CD4-positive, alpha-beta T cell treated with Interleukin-17A for 1 hour (primary cell): Measurements from ENCODE around the gene GFOD2.

Experiments used
- DNase-seq: peaks from one replicate; pipeline ENCODE4 v3.0.0-alpha.2; 2020

GFOD2 gene

DNA sequence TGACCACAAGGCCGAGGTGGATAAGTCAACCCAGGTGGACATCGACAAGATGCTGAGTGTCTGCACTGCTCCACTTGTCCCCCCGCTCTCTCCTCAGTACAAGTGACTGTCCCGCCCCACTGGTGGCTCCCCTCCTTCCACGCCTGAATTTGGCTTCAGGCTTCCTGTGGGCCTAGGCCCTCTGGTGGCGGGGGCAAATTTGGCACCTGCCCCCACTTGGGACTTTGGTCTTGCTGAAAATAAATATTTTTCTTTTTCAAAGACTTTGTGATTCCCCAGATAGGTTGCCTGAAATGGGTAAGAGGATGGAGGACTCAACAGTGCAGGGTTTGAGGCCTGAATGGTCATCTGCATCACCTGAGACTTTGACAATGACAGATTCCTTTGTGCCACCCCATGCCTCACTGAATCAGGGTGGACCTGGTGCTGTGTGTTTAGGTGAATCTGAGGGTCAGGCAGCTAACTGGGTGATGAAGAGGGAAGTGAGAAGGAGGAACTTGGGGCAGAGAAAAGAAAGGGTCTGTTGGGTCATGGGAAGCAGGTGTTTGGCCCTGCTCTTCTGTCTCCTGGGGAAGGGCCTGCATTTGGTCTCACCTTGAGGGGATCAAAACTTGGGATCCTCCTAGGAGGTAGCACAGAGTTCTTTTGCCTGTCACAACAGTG is 50.5 kb downstream of the GFOD2 start:
- peak; percentile 29 for DNase-seq

DNA sequence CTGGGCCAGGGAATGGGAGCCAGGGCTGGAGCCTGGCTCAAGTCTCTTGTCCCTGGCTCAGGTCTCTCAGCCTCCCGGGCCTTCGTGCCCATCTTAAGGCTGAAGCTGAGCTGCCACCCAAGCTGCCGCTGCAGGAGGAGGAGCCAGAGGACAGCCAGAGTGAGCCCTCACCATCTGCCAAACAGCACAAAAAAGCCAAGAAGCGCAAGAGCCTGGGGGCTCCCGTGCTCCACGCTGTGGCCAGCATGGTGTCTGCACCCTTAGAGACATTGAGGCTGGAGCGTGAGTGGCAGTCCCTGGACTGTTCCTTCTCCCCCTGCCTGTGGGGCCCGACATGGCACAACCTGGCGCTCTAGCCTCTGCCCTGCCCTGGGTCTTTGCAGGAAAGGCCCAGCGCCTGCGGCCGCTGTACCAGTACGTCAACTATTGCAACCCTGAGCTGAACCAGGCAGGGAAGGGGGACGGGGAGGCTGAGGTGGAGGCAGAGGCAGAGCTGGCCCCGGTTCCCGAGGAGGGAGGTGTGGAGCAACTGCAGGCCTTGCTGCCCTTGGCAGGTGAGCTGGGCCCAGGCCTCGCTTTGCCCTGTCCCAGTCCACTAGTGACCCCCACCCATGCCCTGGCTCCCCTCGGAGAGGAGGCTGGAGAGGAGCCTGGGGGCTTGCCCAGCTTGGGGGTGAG is 51.2 kb downstream of the GFOD2 start:
- peak; percentile 88 for DNase-seq

DNA sequence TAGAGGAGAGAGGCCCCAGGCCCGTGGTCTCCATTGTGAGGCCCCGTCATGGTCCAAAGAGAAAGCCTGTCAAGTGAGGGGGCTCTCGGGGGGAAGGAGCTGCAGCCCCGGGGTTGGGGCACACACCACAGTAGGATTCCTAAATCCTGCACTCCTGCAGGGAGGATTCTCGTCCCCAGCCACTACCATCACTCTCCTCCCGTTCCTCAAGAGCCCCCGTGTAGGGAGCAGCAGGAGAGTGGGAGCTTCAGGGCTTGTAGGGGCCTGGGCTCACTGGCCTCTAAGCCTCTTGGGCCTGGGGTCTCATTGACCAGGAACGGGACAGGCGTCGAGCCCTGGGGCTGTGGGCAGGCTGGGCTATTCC is 51.7 kb downstream of the GFOD2 start:
- DNase-seq = no peak

DNA sequence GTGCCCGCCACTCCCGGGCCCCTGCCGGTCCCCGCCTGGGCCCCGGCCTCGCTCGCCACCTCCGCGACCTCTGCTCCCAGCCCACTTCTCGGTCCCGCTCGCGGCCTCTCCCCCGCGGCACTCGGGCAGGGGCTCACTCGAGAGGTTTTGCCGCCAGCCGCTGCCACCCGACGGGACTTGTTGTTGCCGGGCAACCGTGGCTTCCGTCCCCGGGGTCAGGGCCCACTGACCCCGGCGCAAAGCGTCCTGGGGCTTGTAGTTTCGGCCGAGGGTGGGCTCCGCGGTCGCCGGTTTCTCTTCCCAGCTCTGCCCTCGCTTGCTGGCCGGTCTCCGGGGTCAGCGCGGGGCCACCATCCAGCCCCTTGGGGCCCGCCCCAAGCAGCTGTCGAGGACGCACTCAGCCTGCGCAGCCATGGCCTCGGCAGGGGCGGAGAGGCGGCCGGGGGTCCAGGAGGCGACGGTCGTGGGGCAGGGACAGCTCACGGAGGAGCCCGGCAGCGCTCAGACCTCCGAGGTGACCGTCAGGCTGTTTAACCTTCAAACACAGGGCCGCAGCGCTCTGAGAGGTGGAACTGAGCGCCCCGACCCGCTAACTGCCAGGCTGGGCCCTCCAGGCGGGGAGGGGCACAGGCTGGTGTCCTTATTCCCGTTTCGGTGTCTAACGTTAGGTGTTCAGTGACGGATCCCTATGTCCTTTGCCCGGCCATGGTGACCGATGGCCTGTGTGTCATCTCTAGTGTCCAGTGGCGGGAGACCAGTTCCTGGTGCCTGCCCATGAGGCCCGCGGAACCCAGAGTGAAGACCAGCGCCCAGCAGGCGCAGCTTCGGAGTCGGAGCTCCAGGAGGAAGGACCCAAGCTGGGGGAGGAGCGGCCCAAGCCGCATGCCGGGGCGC is 52.3 kb downstream of the GFOD2 start, which contains the start of the genes C16orf86 and ENKD1:
TSS of gene C16orf86 (plus strand) at position 256 of the 894 bp plus-strand sequence. CDS start at position 413, 157 bp downstream.
TSS of gene ENKD1 (minus strand) at position 192 of the 894 bp plus-strand sequence. CDS start 308 bp downstream, outside the sequence.
- peak; percentile 86 for DNase-seq

DNA sequence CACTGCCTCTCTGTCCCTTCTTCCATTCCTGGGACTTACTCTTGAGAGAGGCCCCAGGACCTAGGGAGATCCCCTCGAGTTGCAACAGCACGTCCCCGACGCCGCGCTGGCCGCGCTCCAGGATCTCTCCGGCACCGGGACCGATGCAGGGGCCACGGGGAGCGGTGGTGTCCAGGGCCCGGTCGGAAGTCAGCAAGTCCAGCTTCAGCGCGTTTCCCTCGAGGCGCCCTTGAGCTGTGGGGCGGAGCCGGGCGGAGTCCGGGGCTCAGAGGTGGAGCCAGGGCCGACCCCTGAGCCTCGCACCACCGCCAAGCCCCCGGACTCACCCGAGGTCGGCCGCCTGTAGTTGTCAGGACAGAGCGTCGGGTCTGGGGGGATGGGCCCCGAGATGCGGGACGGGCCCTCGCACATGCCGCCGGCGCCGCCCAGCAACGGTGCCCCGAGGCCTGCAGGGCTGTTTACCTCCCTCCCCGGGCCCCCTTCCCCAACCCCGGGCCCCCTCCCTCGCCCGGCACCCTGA is 53.0 kb downstream of the GFOD2 start:
- DNase-seq = no peak

DNA sequence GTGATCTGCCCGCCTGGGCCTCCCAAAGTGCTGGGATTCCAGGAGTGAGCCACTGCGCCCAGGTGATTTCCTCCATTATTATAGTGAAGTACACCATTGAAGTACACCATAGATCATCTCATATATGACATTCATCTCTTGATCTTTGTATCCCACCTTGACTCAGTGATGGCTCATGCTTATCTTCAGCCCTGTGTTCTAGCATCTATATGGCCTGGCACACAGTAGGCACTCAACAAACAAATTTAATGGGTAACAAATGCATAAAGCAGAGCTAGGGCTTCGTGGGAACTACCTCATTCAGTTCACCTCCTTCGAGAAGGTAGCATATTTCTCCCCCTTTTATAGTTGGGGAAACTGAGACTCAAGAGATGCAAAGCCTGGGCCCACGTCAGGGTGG is 53.5 kb downstream of the GFOD2 start:
- DNase-seq = no peak

DNA sequence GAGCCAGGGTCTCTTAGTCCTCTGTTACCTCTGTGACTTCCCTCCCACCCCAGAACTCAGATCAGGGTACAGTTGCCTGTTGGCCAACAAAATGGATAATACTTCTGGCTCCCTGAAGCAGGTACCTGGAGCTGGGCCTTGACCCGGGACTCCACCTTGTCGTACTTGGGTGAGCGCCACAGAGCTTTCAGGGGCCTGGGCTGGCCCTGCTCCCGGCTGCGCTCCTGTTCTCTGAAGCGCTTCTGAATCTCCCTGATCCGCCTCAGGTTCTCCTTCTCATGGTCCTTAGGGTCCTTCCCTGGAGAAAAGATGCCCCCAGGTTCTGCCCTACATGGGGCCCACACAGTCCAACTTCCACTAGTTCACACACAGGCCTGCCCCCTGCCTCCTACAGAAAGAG is 54.2 kb downstream of the GFOD2 start:
- no peak for DNase-seq

DNA sequence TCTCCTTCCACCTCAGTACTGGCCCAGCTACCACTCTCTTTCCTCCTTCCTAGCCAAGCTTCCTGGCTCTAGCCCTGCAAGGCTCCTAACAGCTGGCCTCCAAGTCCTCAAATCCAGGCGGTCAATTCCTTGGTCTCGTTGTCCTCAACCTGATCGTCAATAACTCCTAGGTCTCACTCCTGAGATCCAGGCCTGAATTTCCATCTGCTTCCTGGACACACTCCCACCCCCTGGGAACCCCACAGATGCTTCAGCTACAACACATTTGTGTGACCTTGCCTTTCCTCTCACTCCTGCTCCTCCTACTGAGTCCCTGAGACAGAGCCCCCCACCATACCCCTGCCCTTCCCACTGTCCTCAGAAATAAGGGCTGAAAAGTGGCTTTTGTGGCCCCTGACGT is 54.9 kb downstream of the GFOD2 start:
- no peak for DNase-seq

DNA sequence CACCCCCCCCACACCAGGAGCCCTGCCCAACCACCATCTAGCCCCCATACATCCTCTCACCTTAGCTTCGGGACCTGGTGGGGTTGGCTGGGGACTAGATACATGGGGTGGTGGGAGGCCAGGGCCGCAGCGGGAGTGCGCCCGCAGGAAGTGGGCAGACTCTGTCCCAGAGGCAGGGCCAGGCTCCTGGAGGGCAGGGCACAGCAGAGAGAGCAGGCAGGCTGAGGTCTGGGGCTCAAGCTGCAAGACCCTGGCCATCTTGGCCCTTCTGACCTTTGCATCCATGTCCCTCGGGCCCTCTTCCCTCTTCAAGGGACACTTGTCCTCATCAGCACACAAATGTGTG is 55.3 kb downstream of the GFOD2 start:
- no peak for DNase-seq

DNA sequence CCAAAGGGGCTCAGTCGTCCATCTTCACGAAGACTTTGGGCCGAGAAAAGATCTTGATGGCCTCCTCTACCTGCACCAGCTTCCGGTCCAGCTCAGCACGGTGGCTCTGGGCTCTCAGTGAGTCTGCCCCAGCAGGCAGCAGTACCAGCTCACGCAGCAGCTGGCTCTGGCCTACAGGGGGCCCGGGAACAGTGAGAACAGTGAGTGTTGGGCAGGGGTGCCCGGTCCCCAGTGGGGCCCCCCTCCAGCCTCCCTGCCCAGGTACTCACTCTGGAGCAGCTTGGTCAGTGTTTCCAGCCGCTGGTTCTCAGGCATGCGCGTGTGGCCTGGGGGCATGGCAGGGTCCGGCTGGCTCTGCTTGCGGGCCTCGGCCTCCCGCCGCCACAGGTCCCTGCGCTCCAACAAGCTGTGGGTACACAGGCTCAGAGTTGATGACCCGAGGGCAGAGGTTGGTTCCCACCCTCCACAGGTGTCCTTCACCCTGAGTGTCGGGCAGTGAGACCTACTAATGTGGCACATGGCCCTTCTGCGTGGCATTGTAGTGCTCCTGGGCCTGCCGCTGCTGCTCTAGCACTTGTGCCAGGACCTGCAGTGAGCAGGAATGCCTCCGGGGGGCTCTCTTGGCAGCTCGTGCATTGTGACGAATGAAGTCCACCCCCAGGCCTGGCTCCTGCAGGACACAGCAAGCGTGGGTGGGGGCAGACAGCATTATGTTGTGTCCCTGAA is 55.8 kb downstream of the GFOD2 start:
- peak; percentile 38 for DNase-seq

DNA sequence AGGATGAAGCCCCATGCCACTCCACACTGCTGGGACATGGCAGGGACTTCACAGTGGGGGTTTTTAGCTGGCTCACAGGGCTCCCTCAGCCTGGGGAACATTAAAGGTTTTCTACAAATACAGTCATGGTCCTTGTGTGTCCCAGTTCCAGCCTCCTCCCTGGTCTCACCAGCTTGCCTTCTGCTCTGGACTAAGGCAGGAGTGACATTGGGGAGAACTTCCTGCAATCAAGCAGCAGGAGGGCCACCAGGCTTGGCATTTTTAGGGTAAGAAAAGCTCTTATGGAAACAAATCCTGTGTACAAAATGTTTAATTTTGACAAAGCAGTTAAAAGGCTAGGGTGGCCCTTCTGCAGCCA is 56.5 kb downstream of the GFOD2 start:
- DNase-seq = no peak

DNA sequence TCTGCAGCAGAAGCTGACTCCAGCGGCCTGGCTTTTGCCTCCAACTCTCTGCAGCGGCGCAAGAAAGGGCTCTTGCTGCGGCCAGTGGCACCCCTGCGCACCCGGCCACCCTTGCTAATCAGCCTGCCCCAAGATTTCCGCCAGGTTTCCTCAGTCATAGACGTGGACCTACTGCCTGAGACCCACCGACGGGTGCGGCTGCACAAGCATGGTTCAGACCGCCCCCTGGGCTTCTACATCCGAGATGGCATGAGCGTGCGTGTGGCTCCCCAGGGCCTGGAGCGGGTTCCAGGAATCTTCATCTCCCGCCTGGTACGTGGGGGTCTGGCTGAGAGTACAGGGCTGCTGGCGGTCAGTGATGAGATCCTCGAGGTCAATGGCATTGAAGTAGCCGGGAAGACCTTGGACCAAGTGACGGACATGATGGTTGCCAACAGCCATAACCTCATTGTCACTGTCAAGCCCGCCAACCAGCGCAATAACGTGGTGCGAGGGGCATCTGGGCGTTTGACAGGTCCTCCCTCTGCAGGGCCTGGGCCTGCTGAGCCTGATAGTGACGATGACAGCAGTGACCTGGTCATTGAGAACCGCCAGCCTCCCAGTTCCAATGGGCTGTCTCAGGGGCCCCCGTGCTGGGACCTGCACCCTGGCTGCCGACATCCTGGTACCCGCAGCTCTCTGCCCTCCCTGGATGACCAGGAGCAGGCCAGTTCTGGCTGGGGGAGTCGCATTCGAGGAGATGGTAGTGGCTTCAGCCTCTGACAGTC is 57.0 kb downstream of the GFOD2 start:
- no peak for DNase-seq

DNA sequence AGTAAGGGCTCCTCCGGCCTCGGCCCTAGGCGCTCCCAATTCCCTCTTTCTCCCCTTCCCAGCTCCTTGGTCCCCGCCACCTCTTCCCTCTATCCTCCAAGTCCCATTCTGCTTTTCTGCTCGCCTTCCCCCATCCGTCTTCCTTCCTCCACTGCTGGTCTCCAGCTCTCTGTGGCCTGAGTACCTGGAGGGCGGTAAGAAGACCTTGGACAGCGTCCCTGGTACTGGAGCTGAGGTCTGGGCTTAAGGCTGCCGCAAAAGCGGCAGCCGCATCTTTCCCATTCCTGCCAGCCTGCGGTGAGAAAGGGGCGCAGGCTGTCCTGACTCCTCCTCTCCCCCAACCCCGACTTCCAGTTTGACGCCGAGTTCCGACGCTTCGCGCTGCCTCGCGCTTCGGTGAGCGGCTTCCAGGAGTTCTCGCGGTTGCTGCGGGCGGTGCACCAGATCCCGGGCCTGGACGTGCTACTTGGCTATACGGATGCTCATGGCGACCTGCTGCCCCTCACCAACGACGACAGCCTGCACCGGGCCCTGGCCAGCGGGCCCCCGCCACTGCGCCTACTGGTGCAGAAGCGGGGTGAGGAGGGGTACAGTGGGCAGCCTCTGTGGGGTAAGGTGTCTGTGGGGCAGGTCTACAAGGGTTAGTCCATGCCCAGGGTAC is 57.9 kb downstream of the GFOD2 start:
- no peak for DNase-seq

DNA sequence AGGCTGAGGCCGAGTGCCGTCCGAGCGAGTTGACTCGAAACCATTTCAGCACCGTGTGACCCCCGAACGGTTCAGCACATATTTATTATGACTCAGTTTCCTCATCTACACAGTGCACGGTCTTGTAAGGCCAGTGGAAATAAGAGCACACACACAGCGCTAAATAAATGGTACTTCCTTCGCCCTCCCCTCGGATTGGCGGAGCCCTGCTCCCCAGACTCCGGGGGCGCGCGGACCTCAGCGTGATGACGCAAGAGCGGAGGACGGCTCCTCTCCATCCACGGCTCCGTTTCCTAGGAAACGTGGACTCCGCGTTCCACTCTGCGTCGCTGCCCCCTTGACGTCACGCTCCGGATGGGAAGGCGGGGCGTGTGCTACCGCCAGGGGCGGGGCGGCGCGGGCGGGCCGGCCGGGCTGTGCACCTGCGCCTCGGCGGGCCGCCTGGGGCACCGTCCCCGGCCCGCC is 58.5 kb downstream of the GFOD2 start, which contains the start of gene PARD6A:
TSS of gene PARD6A (plus strand) at position 397 of the 465 bp plus-strand sequence. CDS start 79 bp downstream, outside the sequence.
- DNase-seq = peak; percentile 98

DNA sequence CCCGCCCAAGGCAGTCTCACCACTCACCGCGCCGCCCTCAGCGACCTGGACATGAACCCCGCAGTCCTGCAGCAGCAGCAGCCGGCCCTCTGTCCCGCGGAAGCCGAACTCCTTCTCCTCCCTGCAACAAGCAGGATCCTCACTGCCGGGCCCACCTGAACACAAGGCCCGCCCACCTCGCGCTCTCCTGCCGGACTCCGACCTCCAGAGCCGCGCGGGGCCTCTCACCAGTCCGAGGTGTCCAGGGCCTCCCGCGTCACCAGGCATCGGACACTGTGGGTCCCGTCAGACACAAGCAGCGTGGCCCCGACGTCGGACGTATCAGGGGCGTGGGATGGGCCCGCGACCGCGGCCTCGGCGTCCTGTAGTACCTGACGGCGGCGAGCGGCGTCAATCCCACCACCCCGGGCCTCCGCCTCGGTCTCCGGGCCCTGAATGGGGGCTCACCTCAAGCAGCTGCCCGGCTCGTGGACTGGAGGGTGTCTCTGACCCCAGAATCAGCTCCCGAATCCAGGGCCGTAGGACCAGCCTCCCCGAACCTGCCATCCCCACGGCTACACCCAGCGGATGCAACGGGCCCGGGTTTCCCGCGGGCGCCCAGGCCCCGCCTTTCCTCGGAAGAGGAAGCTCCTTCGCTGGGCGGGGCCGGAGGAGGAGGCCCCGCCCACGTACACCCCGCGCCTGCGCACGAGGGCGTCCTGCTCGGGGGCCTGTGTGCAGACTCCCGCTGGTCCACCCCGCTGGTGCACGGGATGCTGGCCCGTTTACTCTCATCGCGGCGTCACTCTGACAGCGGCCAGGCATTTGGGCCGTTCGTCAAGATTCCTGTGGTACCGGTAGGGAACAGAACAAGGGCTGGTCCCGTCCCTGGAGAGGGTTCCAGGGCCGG is 59.2 kb downstream of the GFOD2 start, which contains the start of gene ACD:
TSS of gene ACD (minus strand) at position 586 of the 889 bp plus-strand sequence. CDS start at position 546, 40 bp downstream.
- peak; percentile 93 for DNase-seq

DNA sequence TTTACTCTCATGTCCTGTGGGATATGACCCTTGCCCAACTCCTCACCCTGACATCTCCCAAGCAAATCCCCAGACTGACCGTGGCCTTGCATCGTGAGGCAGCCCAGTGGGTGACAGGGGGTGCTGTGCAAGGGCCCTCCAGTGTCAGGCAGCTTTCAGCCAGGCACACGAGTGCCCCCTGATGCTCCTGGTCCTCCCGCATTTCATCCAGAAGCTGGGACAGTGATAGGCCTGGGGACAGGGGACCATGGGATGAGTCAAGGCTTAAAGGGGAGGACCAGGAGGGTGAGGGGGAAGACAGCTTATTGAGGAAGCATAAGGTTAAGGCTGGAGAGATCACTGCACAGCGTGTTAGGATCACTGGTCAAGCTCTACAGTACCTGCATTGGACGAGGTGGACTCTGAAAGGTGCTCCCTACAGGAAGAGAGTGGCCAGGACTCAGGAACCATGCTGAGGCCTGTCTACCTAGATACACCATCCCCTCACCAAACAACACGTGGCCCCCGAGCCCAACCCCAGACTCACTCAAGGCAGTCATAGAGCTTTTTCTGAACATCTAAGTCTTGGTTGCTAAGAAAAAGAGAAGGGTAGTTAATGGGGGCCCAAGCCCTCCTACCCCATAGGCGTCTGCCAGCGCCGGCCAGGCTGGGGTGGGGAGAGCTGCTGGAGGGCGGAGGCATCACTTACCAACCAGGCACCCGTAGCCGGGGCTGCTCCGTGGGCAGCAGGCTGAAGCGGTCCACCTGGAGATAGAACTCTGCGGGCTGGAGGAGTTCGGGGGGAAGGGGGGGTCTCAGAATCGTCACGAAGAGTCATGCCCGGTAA is 60.1 kb downstream of the GFOD2 start:
- DNase-seq = no peak

DNA sequence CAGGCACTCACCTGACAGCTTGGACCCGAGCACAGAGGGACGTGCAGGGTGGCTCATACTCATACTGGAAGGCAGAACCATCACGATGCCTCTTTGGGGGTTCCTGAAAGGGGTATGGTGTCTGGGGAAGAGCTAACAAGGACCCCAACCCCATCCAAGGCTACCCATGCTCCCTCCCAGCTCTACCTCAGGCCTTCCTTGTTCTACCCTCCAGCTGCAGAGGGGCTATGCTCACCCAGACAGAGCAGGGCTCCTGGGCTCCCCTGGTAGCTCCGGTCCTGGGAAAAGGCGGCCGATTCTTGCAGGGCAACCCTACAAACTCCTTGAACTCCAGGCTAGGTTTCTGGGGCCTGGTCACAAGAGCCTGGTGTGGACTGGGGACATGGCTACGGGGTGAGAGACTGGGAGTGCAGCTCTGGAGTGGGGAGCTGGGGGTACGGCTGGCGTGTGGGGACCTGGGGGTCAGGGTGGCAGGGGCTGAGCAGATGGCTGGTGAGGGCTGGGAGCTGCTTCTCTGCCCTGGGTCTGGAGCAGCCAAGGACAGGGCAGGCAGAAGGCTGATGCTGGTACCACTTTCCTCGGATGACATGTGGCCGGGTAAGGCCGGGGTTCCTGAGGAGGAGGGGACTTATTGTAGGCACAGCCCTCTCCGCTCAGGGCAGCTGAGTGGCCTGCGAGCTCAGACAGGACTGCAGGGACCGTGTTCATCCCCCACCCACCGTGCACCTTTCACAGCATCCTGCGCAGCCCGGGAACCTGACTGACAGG is 61.2 kb downstream of the GFOD2 start:
- no peak for DNase-seq

DNA sequence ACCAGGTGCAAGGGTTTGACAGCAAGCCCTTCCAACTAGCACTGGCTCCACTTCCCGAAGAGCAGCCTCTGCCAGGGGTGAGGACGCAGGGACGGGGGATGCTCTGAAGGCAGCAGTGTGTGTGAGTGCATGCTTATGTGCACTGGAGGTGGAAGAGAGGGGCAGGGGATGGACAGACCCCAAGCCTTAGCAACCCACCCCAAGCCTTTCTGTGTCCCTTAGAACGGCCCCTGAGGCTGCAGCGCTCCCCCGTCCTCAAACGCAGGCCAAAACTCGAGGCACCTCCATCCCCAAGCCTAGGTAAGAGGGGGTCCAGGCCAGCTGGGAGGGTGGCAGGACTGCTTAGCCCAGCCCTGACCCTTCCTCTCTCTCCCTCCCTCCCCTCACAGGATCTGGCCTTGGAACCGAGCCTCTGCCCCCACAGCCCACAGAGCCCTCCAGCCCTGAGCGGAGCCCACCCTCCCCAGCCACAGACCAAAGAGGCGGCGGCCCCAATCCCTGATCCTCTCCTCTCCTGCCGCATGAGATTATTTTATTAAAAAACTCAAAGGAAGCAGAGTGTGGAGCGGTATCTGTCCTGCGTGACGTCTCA is 62.0 kb downstream of the GFOD2 start:
- no peak for DNase-seq
